ENCODE results near the gene PPP3CA. TPM values are rescaled to one million over a fixed set of nuclear protein-coding genes. Genes with fewer than 3 reads are reported as not detected.

Gene PPP3CA
- total RNA-seq, 6 experiments from 2014 or later = 12.1 to 14.5 (median 13.1) TPM

GRCh38 chr4:101171747-101172146, 175.6 kb downstream of the PPP3CA start:
- no peak for TF ChIP-seq POLR2A (IDR thresholded peaks at IDR 0.05)
- TF ChIP-seq CTCF (IDR thresholded peaks at IDR 0.05) = no peak
- ATAC-seq (no peak), DNase-seq (no peak)
- H3K4me1 ChIP-seq = peaks cover 0 to 13% (median 4%) of the 10 kb centered on the region in 4 donors
- H3K4me3 ChIP-seq = no peak overlapping the region
- whole genome bisulfite sequencing (ENCODE audit: insufficient coverage, low coverage, low lambda C conversion rate, missing lambda C conversion rate) = 66% methylated on average over 3 of the region's 3 CpGs
- H3K27ac ChIP-seq = no peak overlapping the region
- intact Hi-C loops (cut with DNase I) = no loop called here
- no peaks in the 10 kb centered on the region for H3K27me3 ChIP-seq
- no peaks in the 10 kb centered on the region for H3K9me3 ChIP-seq
- no peaks in the 10 kb centered on the region for H3K36me3 ChIP-seq

- H3K27me3 ChIP-seq = no peaks in the 10 kb centered on the region
- no peaks in the 10 kb centered on the region for H3K36me3 ChIP-seq
- intact Hi-C loops (cut with DNase I) = no loop called here
- H3K27ac ChIP-seq = no peak overlapping the region
- ATAC-seq = peak; percentile 99 to 100 (median 99)
- peak; percentile 49 to 74 (median 56) for DNase-seq
- 16% methylated on average over 6 of the region's 6 CpGs for WGBS (ENCODE audit: insufficient coverage, low coverage, low lambda C conversion rate, missing lambda C conversion rate)
- TF ChIP-seq POLR2A (IDR thresholded peaks at IDR 0.05) (no peak), CTCF (IDR thresholded peaks at IDR 0.05) (peak; percentile 82 to 94 (median 88))
- no peak overlapping the region for H3K4me3 ChIP-seq
- H3K4me1 ChIP-seq = peaks cover 0 to 7% (median 2%) of the 10 kb centered on the region in 4 donors
- H3K9me3 ChIP-seq = no peaks in the 10 kb centered on the region
Observed at GRCh38 chr4:101169044-101170014, 178.0 kb downstream of the PPP3CA start.

GRCh38 chr4:101163936-101164335, 183.4 kb downstream of the PPP3CA start:
- WGBS (ENCODE audit: insufficient coverage, low coverage, low lambda C conversion rate, missing lambda C conversion rate) = 92% methylated on average over 1 of the region's 1 CpG
- intact Hi-C loops (cut with DNase I) = no loop called here
- H3K9me3 ChIP-seq = no peaks in the 10 kb centered on the region

GRCh38 chr4:101162990-101163380, 184.3 kb downstream of the PPP3CA start:
- DNase-seq (no peak), ATAC-seq (no peak)
- H3K9me3 ChIP-seq = no peaks in the 10 kb centered on the region
- H3K4me3 ChIP-seq = no peak overlapping the region
- no peaks in the 10 kb centered on the region for H3K4me1 ChIP-seq
- TF ChIP-seq CTCF (IDR thresholded peaks at IDR 0.05) (no peak), POLR2A (IDR thresholded peaks at IDR 0.05) (no peak)
- H3K27ac ChIP-seq = no peak overlapping the region
- H3K36me3 ChIP-seq = no peaks in the 10 kb centered on the region
- no peaks in the 10 kb centered on the region for H3K27me3 ChIP-seq
- WGBS (ENCODE audit: insufficient coverage, low coverage, low lambda C conversion rate, missing lambda C conversion rate) = 94% methylated on average over 1 of the region's 1 CpG
- intact Hi-C loops (cut with DNase I) = no loop called here

More at GRCh38 chr4:101163936-101164335, 183.4 kb downstream of the PPP3CA start:
- ATAC-seq = no peak
- DNase-seq = no peak
- Histone ChIP-seq H3K4me1 (peaks cover 0 to 5% (median 2%) of the 10 kb centered on the region in 4 donors), H3K27me3 (no peaks in the 10 kb centered on the region), H3K27ac (no peak overlapping the region), H3K36me3 (no peaks in the 10 kb centered on the region), H3K4me3 (no peak overlapping the region)
- TF ChIP-seq POLR2A (IDR thresholded peaks at IDR 0.05) = no peak
- TF ChIP-seq CTCF (IDR thresholded peaks at IDR 0.05) = no peak

Data from right lobe of liver (tissue), 6 donors.